H1 (cell line): Measurements from ENCODE around the gene CCDC9B. TPM values are rescaled to one million over a fixed set of nuclear protein-coding genes. Genes with fewer than 3 reads are reported as not detected.

Experiments
- CTCF ChIA-PET: fragments of 300-600 bp; sonication (Branson Sonifier 250); formaldehyde crosslinking; loops from one replicate; lab custom pipeline; 2021; ENCODE audit not compliant: partially characterized antibody; lab: Charles Lee
- POLR2A ChIA-PET: fragments of 300-600 bp; sonication (Branson Sonifier 250); formaldehyde crosslinking; loops from one replicate; lab custom pipeline; 2021; ENCODE audit warnings: inconsistent platforms; ENCODE audit not compliant: partially characterized antibody; lab: Charles Lee
- DNase-seq, 2 experiments: peaks; one replicate each; pipeline versions ENCODE4 v3.0.0 to v3.0.0-alpha.2; 2010 to 2022; ENCODE audit warnings: low spot score in 2 of 2, low read depth in 1 of 2, mixed read lengths in 1 of 2
- FAIRE-seq: peaks from 2 replicates; lab custom pipeline; 2011; peaks lifted over from hg19 to GRCh38; lab: Jason Lieb, UNC
- H2AFZ ChIP-seq: 2 replicates; pipeline ENCODE4 v1.8.1; 2012; ENCODE audit warnings: low read length, inconsistent platforms
- H2AK5ac ChIP-seq: 2 replicates; pipeline ENCODE4 v1.6.1; 2013; ENCODE audit warnings: low read depth, low read length
- H2BK120ac ChIP-seq: replicated peaks from 2 replicates; pipeline ENCODE3; 2013; ENCODE audit warnings: low read depth, low read length, inconsistent platforms
- H2BK12ac ChIP-seq: 2 replicates; pipeline ENCODE4 v1.6.1; 2013; ENCODE audit warnings: low read depth, low read length
- H2BK15ac ChIP-seq: 2 replicates; pipeline ENCODE4 v1.6.1; 2013; ENCODE audit warnings: low read length
- H2BK20ac ChIP-seq: 2 replicates; pipeline ENCODE4 v1.6.1; 2013; ENCODE audit warnings: low read length
- H2BK5ac ChIP-seq: 2 replicates; pipeline ENCODE4 v1.6.1; 2013; ENCODE audit warnings: low read depth, low read length
- H3K14ac ChIP-seq: 2 replicates; pipeline ENCODE4 v1.6.1; 2013; ENCODE audit warnings: inconsistent platforms; ENCODE audit not compliant: insufficient read length
- H3K18ac ChIP-seq: 2 replicates; pipeline ENCODE4 v1.6.1; 2013; ENCODE audit warnings: low read length; ENCODE audit errors: extremely low read depth
- H3K23ac ChIP-seq: 2 replicates; pipeline ENCODE4 v1.6.1; 2013; ENCODE audit warnings: inconsistent platforms; ENCODE audit not compliant: insufficient read length
- H3K23me2 ChIP-seq: 2 replicates; pipeline ENCODE4 v1.6.1; 2013; ENCODE audit warnings: low read depth, low read length
- H3K27ac ChIP-seq: 2 replicates; pipeline ENCODE4 v1.6.1; 2011; ENCODE audit warnings: low read depth, low read length, inconsistent platforms
- H3K27me3 ChIP-seq, 4 experiments: replicated peaks in 1 of 4; 1 replicate in 1 of 4; 2 replicates in 3 of 4; pipeline versions ENCODE4 v1.6.1 to v1.8.1; 2011 to 2013; ENCODE audit warnings: low read length in 3 of 4, mild to moderate bottlenecking in 3 of 4, inconsistent platforms in 2 of 4, mixed read lengths in 2 of 4, moderate library complexity in 1 of 4; ENCODE audit not compliant: control insufficient read depth in 3 of 4, insufficient read depth in 3 of 4; ENCODE audit errors: extremely low read depth in 1 of 4
- H3K36me3 ChIP-seq, 4 experiments: 2 replicates each; pipeline versions ENCODE4 v1.6.1 to v1.8.1; 2011 to 2013; ENCODE audit warnings: mild to moderate bottlenecking in 4 of 4, low read length in 3 of 4, moderate library complexity in 2 of 4, control low read depth in 1 of 4, inconsistent platforms in 1 of 4; ENCODE audit not compliant: insufficient read depth in 4 of 4, control insufficient read depth in 2 of 4
- H3K4ac ChIP-seq: replicated peaks from 2 replicates; pipeline ENCODE3; 2013; ENCODE audit warnings: low read length, low read depth, mixed read lengths, inconsistent platforms; ENCODE audit not compliant: insufficient read length
- H3K4me1 ChIP-seq, 4 experiments: replicated peaks in 1 of 4; 1 replicate in 1 of 4; 2 replicates in 3 of 4; pipeline versions ENCODE4 v1.6.1 to v1.8.1; 2011 to 2013; ENCODE audit warnings: low read length in 3 of 4, inconsistent platforms in 2 of 4, mixed read lengths in 1 of 4; ENCODE audit not compliant: insufficient read depth in 4 of 4, control insufficient read depth in 3 of 4
- H3K4me2 ChIP-seq, 2 experiments: 2 replicates each; pipeline versions ENCODE4 v1.6.1 to v1.8.1; 2011 to 2013; ENCODE audit warnings: low read depth in 2 of 2, low read length in 2 of 2, control low read depth in 1 of 2, inconsistent platforms in 1 of 2, mild to moderate bottlenecking in 1 of 2; ENCODE audit not compliant: insufficient read depth in 1 of 2
- H3K4me3 ChIP-seq, 4 experiments: fragments of 200-600, 300-600 bp in 1 of 4; sonication (generic), shearing (Covaris generic), sonication (Bioruptor Twin) in 1 of 4; 2 replicates each; pipeline versions ENCODE4 v1.5.1 to v1.8.1; 2011 to 2016; ENCODE audit warnings: low read length in 4 of 4, low read depth in 3 of 4, control low read depth in 2 of 4, inconsistent platforms in 2 of 4, mild to moderate bottlenecking in 2 of 4, mixed read lengths in 1 of 4, moderate library complexity in 1 of 4; ENCODE audit not compliant: insufficient read depth in 2 of 4; ENCODE audit errors: extremely low read depth in 1 of 4
- H3K56ac ChIP-seq: replicated peaks from 2 replicates; pipeline ENCODE3; 2013; ENCODE audit warnings: low read depth, mild to moderate bottlenecking, mixed read lengths, low read length, inconsistent platforms; ENCODE audit not compliant: insufficient read length
- H3K79me1 ChIP-seq: 2 replicates; pipeline ENCODE4 v1.6.1; 2013; ENCODE audit warnings: low read depth, low read length, control low read depth
- H3K79me2 ChIP-seq, 2 experiments: 2 replicates each; pipeline versions ENCODE4 v1.6.1 to v1.8.1; 2012 to 2013; ENCODE audit warnings: low read length in 2 of 2, mild to moderate bottlenecking in 2 of 2, inconsistent platforms in 1 of 2; ENCODE audit not compliant: insufficient read depth in 2 of 2, control insufficient read depth in 1 of 2
- H3K9ac ChIP-seq, 4 experiments: replicated peaks in 1 of 4; 1 replicate in 1 of 4; 2 replicates in 3 of 4; pipeline versions ENCODE4 v1.6.1 to v1.8.1; 2011 to 2013; ENCODE audit warnings: low read depth in 3 of 4, low read length in 3 of 4, control low read depth in 2 of 4, mild to moderate bottlenecking in 2 of 4, moderate library complexity in 2 of 4, inconsistent platforms in 1 of 4; ENCODE audit errors: extremely low read depth in 1 of 4
- H3K9me3 ChIP-seq, 2 experiments: 2 replicates each; pipeline versions ENCODE4 v1.6.1 to v1.8.1; 2012 to 2013; ENCODE audit warnings: mild to moderate bottlenecking in 2 of 2, moderate library complexity in 2 of 2, control low read depth in 1 of 2, inconsistent platforms in 1 of 2, low read depth in 1 of 2, low read length in 1 of 2, mixed read lengths in 1 of 2; ENCODE audit not compliant: insufficient read depth in 2 of 2
- H4K20me1 ChIP-seq, 2 experiments: replicated peaks in 1 of 2; 2 replicates each; pipeline versions ENCODE3 to v1.8.1; 2011 to 2013; ENCODE audit warnings: inconsistent platforms in 2 of 2, low read length in 2 of 2, mild to moderate bottlenecking in 1 of 2; ENCODE audit not compliant: insufficient read depth in 2 of 2, control insufficient read depth in 1 of 2
- H4K5ac ChIP-seq: 2 replicates; pipeline ENCODE4 v1.6.1; 2013; ENCODE audit warnings: low read length, low read depth, mixed read lengths, inconsistent platforms; ENCODE audit not compliant: insufficient read length
- H4K8ac ChIP-seq: 2 replicates; pipeline ENCODE4 v1.8.0; 2013; ENCODE audit warnings: mild to moderate bottlenecking, moderate library complexity, low read length, inconsistent platforms; ENCODE audit not compliant: insufficient read depth; ENCODE audit errors: extremely low read depth
- H4K91ac ChIP-seq: replicated peaks from 2 replicates; pipeline ENCODE3; 2013; ENCODE audit warnings: low read length, mixed read lengths, inconsistent platforms; ENCODE audit not compliant: insufficient read length
- CEBPB ChIP-seq: IDR thresholded peaks from 2 replicates; pipeline ENCODE4 v1.6.1; 2012; ENCODE audit warnings: low read depth, low read length
- CTBP2 ChIP-seq: IDR thresholded peaks from 2 replicates; pipeline ENCODE4 v1.7.0; 2011; ENCODE audit warnings: borderline replicate concordance, mild to moderate bottlenecking, moderate library complexity, mixed read lengths, low read length; ENCODE audit not compliant: insufficient read depth, insufficient read length
- EP300 ChIP-seq, 2 experiments: IDR thresholded peaks; 1 replicate in 1 of 2; 2 replicates in 1 of 2; pipeline ENCODE4 v1.6.1; 2011 to 2012; ENCODE audit warnings: low read depth in 2 of 2, low read length in 2 of 2, mild to moderate bottlenecking in 2 of 2, borderline replicate concordance in 1 of 2, inconsistent platforms in 1 of 2, moderate library complexity in 1 of 2
- GABPA ChIP-seq: IDR thresholded peaks from 2 replicates; pipeline ENCODE4 v1.6.1; 2011; ENCODE audit warnings: mild to moderate bottlenecking, low read length, moderate library complexity, borderline replicate concordance; ENCODE audit not compliant: insufficient read depth
- HDAC6 ChIP-seq: IDR thresholded peaks from one replicate; pipeline ENCODE4 v1.7.1; 2012; ENCODE audit warnings: low read depth, mild to moderate bottlenecking, inconsistent platforms, low read length, moderate library complexity
- KDM1A ChIP-seq: fragments of 200-600, 300-600 bp; sonication (generic); IDR thresholded peaks from 2 replicates; pipeline ENCODE4 v1.7.1; 2016; ENCODE audit warnings: mild to moderate bottlenecking, low read length, borderline replicate concordance
- POLR2A ChIP-seq, 2 experiments: IDR thresholded peaks; 1 replicate in 1 of 2; 2 replicates in 1 of 2; pipeline ENCODE4 v1.6.1; 2011; ENCODE audit warnings: low read depth in 2 of 2, low read length in 2 of 2, mild to moderate bottlenecking in 2 of 2; ENCODE audit errors: control extremely low read depth in 1 of 2
- SAP30 ChIP-seq: fragments of 300-600 bp; sonication (generic); IDR thresholded peaks from 2 replicates; pipeline ENCODE4 v1.7.1; 2012; ENCODE audit warnings: low read length, moderate library complexity, mild to moderate bottlenecking, inconsistent platforms; ENCODE audit not compliant: insufficient read depth, insufficient replicate concordance
- SIX5 ChIP-seq: IDR thresholded peaks from 2 replicates; pipeline ENCODE4 v1.6.1; 2011; ENCODE audit warnings: mild to moderate bottlenecking, low read depth, low read length
- TAF7 ChIP-seq: optimal IDR thresholded peaks from 2 replicates; pipeline ENCODE3; 2011; ENCODE audit warnings: low read depth, mild to moderate bottlenecking, inconsistent platforms, low read length, moderate library complexity, borderline replicate concordance
- WGBS, 2 experiments: shearing (Covaris generic) in 1 of 2; methylation state at CpG; one replicate each; pipeline versions ENCODE4 v1.1.6 to v1.1.7; 2013 to 2015; ENCODE audit warnings: low lambda C conversion rate in 2 of 2, mixed read lengths in 2 of 2, inconsistent platforms in 1 of 2, low coverage in 1 of 2, missing lambda C conversion rate in 1 of 2; ENCODE audit not compliant: insufficient replicate concordance in 2 of 2, insufficient coverage in 1 of 2, insufficient read length in 1 of 2; ENCODE audit errors: extremely low coverage in 1 of 2, missing lambda C conversion rate in 1 of 2; 5-methylcytosine and 5-hydroxymethylcytosine counted together
- polyA plus RNA-seq, 7 experiments: library from polyadenylated mRNA; depleted of rRNA in 3 of 7; stranded (reverse) in 5 of 7; unstranded in 2 of 7; fragments of >200 nt in 5 of 7; fragments of 200-250 nt in 2 of 7; gene quantifications; 1 replicate in 5 of 7; 2 replicates in 1 of 7; 4 replicates in 1 of 7; pipeline versions ENCODE4 v1.2.1 to v1.2.3, GENCODE V29; 2011 to 2013; ENCODE audit warnings: missing spikeins in 2 of 7, mixed read lengths in 2 of 7
- total RNA-seq: library from RNA; stranded (reverse); fragmentation: NEBNext Ultra II Directional; extraction: Animal tissue kit (Norgen Biotek cat#: 25700); gene quantifications from 2 replicates; pipeline ENCODE4 v1.2.1, GENCODE V29; 2021
- TF ChIP-seq, protein P1 (sequence below): IDR thresholded peaks from 2 replicates; pipeline ENCODE4 v1.6.1; 2012; ENCODE audit warnings: low read length, inconsistent platforms

Gene CCDC9B
- total and polyA plus RNA-seq, 2 of the 8 experiments (the other 6 are each of a cell fraction or from before 2014, with no cell fraction given): 0.45 to 0.78 TPM

- ChIA-PET CTCF (interaction anchor here (0.7 to 27.4 kb wide), 20 partner anchors 8 to 164 kb away, joined by 3 to 584 read pairs (median 8); partner anchors contain the start of genes ANKRD63, DISP2, INAFM2 and KNSTRN), POLR2A (interaction anchor here (1.3 to 2.5 kb wide), 4 partner anchors 9 to 77 kb away, joined by 4 to 8 read pairs (median 6); no protein-coding TSS in a partner anchor)
- H4K20me1 ChIP-seq: no peaks in the 10 kb centered on the region
- peaks cover 0 to 18% (median 12%) of the 10 kb centered on the region in 4 experiments; a peak in 6 of 7 replicates for H3K4me1 ChIP-seq
- H3K56ac ChIP-seq: no peak overlapping the region
- FAIRE-seq (no peak), DNase-seq (no peak)
- H2BK120ac ChIP-seq: no peak overlapping the region
- no peak overlapping the region for H2BK12ac ChIP-seq
- no peaks in the 10 kb centered on the region for H3K79me2 ChIP-seq
- no peak overlapping the region for H3K4me2 ChIP-seq
- H3K4ac ChIP-seq: no peak overlapping the region
- H4K91ac ChIP-seq: no peak overlapping the region
- H2BK15ac ChIP-seq: 0 out of 2 replicates have a peak overlapping the region, but pooled peaks have one; percentile 67
- H3K79me1 ChIP-seq: no peaks in the 10 kb centered on the region
- H2BK20ac ChIP-seq: no peak overlapping the region
- no peak overlapping the region for H2AFZ ChIP-seq
- H4K8ac ChIP-seq: no peak overlapping the region
- H3K36me3 ChIP-seq: no peaks in the 10 kb centered on the region
- no peak overlapping the region for H3K4me3 ChIP-seq
- H3K23me2 ChIP-seq: no peaks in the 10 kb centered on the region
- H3K23ac ChIP-seq: no peak overlapping the region
- no peaks in the 10 kb centered on the region for H3K9me3 ChIP-seq
- no peak overlapping the region for H3K14ac ChIP-seq
- 77% methylated on average over 9 of the region's 10 CpGs; no CpG with 5 or more reads in 1 of the 2 experiments for WGBS, 2 experiments
- no peak overlapping the region for H2AK5ac ChIP-seq
- no peak overlapping the region for H3K18ac ChIP-seq
- no peak overlapping the region for H3K27ac ChIP-seq
- H3K27me3 ChIP-seq: 0 out of 7 replicates have a peak, but pooled peaks cover 0 to 2% (median 0%) of the 10 kb centered on the region in 4 experiments
- H3K9ac ChIP-seq: no peak overlapping the region
- H4K5ac ChIP-seq: no peak overlapping the region
- H2BK5ac ChIP-seq: no peak overlapping the region
- TF ChIP-seq EP300 (IDR thresholded peaks at IDR 0.05; ENCODE audit: borderline replicate concordance in 1 of 2, low read depth in 2 of 2, low read length in 2 of 2) (no peak), TAF7 (no peak), HDAC6 (no peak), SAP30 (no peak), KDM1A (no peak), CEBPB (no peak), CTBP2 (no peak), POLR2A (IDR thresholded peaks at IDR 0.05; ENCODE audit: control extremely low read depth in 1 of 2, low read depth in 2 of 2, low read length in 2 of 2) (no peak), GABPA (no peak), SIX5 (no peak)
- TF ChIP-seq, protein P1, sequence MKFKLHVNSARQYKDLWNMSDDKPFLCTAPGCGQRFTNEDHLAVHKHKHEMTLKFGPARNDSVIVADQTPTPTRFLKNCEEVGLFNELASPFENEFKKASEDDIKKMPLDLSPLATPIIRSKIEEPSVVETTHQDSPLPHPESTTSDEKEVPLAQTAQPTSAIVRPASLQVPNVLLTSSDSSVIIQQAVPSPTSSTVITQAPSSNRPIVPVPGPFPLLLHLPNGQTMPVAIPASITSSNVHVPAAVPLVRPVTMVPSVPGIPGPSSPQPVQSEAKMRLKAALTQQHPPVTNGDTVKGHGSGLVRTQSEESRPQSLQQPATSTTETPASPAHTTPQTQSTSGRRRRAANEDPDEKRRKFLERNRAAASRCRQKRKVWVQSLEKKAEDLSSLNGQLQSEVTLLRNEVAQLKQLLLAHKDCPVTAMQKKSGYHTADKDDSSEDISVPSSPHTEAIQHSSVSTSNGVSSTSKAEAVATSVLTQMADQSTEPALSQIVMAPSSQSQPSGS: no peak
Observed at GRCh38 chr15:40343512-40343911, 2.8 kb upstream of the CCDC9B start.
